Activated CD4-positive, alpha-beta T cell treated with anti-CD3 and anti-CD28 coated beads for 36 hours (primary cell): ENCODE data around the gene PRR36. TPM values are rescaled to one million over a fixed set of nuclear protein-coding genes. Genes with fewer than 3 reads are reported as not detected.

Experiments used
- ATAC-seq: fragments of 200-7000 bp; cut with Tn5 transposase; one replicate; pipeline ENCODE4 v1.10.0; 2021; ENCODE audit warnings: mild to moderate bottlenecking, moderate library complexity
- CTCF ChIA-PET: fragments of 350-600 bp; sonication (Branson Sonifier 250); formaldehyde crosslinking; loops from one replicate; lab custom pipeline; 2021; ENCODE audit warnings: antibody characterized with exemption; lab: Charles Lee
- POLR2A ChIA-PET: fragments of 350-600 bp; sonication (Branson Sonifier 250); formaldehyde crosslinking; loops from one replicate; lab custom pipeline; 2021; ENCODE audit warnings: antibody characterized with exemption, inconsistent platforms; lab: Charles Lee
- DNase-seq: peaks from one replicate; pipeline ENCODE4 v3.0.0-alpha.2; 2020
- H3K27ac Mint-ChIP-seq: one replicate; pipeline ENCODE4 v1.8.0; 2021; ENCODE audit warnings: mixed read lengths
- H3K27me3 Mint-ChIP-seq: one replicate; pipeline ENCODE4 v1.8.0; 2021; ENCODE audit warnings: mixed read lengths
- H3K36me3 Mint-ChIP-seq: one replicate; pipeline ENCODE4 v1.8.0; 2021; ENCODE audit warnings: low read depth, mixed read lengths
- H3K4me1 Mint-ChIP-seq: one replicate; pipeline ENCODE4 v1.8.0; 2021; ENCODE audit warnings: mixed read lengths
- H3K4me3 Mint-ChIP-seq: one replicate; pipeline ENCODE4 v1.8.0; 2021; ENCODE audit warnings: mild to moderate bottlenecking, moderate library complexity, mixed read lengths
- H3K9me3 Mint-ChIP-seq: one replicate; pipeline ENCODE4 v1.8.0; 2021; ENCODE audit warnings: low read depth, mixed read lengths
- intact Hi-C, 2 experiments: fragments of 100-400 bp; cut with DNase I in 1 of 2; cut with micrococcal nuclease in 1 of 2; formaldehyde crosslinking; loops; one replicate each; pipeline versions ENCODE4 v1.14.2 to v1.15.1; 2022 to 2024; cut with DNase I, micrococcal nuclease
- total RNA-seq, 2 experiments: library from RNA; stranded (reverse); gene quantifications; one replicate each; pipeline ENCODE4 v1.2.3, GENCODE V29; 2021

Gene PRR36
- total RNA-seq, 2 experiments from 2014 or later: 0.09 to 0.14 TPM

DNA sequence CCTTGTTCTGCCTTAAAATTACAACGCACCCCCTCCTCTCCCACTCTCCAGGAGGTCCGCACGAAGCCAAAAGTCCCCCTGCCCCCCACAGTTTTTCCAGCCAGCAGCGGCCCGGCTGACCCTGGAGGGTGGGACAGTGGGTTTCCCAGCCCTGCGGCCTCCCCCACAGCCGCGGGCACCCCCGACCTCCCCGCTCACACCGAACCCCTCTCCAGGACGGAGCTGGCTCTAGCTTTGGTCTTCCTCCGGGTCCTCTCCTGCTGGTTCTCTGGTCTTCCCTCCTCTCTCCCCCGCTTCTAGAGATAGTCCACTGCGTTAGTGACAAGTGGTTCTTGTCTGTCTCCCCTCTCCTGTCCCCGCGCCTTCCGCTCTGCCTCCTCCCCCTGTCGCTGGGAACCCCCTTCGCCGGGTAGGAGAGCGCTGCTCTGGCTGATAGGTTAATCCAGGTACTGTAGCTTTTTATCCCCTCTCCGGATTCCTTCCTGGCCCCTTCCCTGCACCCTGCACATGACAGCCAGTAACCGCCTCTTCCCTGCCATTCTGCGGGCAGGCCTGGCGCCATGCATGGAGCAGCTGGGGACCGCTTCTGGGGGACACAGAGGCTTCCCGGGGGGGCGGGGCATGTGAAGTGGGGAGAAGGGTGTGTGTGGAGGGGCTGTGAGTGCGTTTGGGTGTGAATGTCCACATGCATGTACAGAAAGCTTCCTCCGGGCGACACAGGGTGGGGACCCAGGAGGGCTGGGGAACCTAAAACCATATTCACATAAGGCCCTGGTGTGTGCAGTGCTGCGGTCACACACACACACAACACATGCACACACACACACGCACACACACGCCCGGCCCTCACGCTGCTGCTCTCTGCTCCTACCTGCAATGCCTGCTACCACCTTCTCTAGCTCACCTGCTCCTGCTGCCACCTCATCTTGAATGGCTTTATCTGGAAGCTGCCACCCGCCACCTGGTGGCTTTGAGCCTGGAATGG is 17.2 kb downstream of the PRR36 start:
- Mint-ChIP-seq H3K27ac (no peak overlapping the region), H3K4me1 (peaks cover 3% of the 10 kb centered on the region), H3K36me3 (no peaks in the 10 kb centered on the region), H3K4me3 (no peak overlapping the region), H3K27me3 (peaks cover 3% of the 10 kb centered on the region), H3K9me3 (no peaks in the 10 kb centered on the region)
- no peak for DNase-seq
- no peak for ATAC-seq
- CTCF ChIA-PET: interaction anchor here (2.5 kb wide), 1 partner anchor 12 kb away, joined by 11 read pairs; no protein-coding TSS in a partner anchor
- POLR2A ChIA-PET: no interaction called here
- intact Hi-C loops: no loop called here

GRCh38 chr19:7856109-7856591 is 18.0 kb downstream of the PRR36 start:
- H3K4me3 Mint-ChIP-seq: no peak overlapping the region
- peaks cover 3% of the 10 kb centered on the region for H3K27me3 Mint-ChIP-seq
- no peak for ATAC-seq
- POLR2A ChIA-PET: no interaction called here
- H3K27ac Mint-ChIP-seq: no peak overlapping the region
- no peaks in the 10 kb centered on the region for H3K9me3 Mint-ChIP-seq
- no peak for DNase-seq
- peaks cover 3% of the 10 kb centered on the region for H3K4me1 Mint-ChIP-seq
- intact Hi-C loops: no loop called here
- CTCF ChIA-PET: interaction anchor here (1.0 kb wide), 1 partner anchor 13 kb away, joined by 4 read pairs; no protein-coding TSS in a partner anchor
- no peaks in the 10 kb centered on the region for H3K36me3 Mint-ChIP-seq

- no peaks in the 10 kb centered on the region for H3K36me3 Mint-ChIP-seq
- intact Hi-C loops: no loop called here
- no peak overlapping the region for H3K4me3 Mint-ChIP-seq
- H3K27me3 Mint-ChIP-seq: no peaks in the 10 kb centered on the region
- ATAC-seq (no peak), DNase-seq (no peak)
- H3K9me3 Mint-ChIP-seq: no peaks in the 10 kb centered on the region
- no peak overlapping the region for H3K27ac Mint-ChIP-seq
- H3K4me1 Mint-ChIP-seq: peaks cover 3% of the 10 kb centered on the region
- ChIA-PET POLR2A (no interaction called here), CTCF (interaction anchor here (1.0 kb wide), 1 partner anchor 14 kb away, joined by 4 read pairs; no protein-coding TSS in a partner anchor)
Observed at GRCh38 chr19:7855426-7856108, 18.6 kb downstream of the PRR36 start.

GRCh38 chr19:7853770-7854128 is 20.4 kb downstream of the PRR36 start:
- Mint-ChIP-seq H3K9me3 (no peaks in the 10 kb centered on the region), H3K27me3 (no peaks in the 10 kb centered on the region), H3K27ac (no peak overlapping the region), H3K36me3 (no peaks in the 10 kb centered on the region), H3K4me1 (peaks cover 3% of the 10 kb centered on the region), H3K4me3 (no peak overlapping the region)
- CTCF ChIA-PET: interaction anchor here (0.6 to 2.2 kb wide), 6 partner anchors 16 to 76 kb away, joined by 3 to 15 read pairs (median 3); no protein-coding TSS in a partner anchor
- intact Hi-C loops: loop anchor here (1.0 to 5.0 kb wide), 2 partner anchors 69 to 72 kb away; partner anchors contain the start of gene SNAPC2 (in 1 of the 2)
- DNase-seq (no peak), ATAC-seq (no peak)
- POLR2A ChIA-PET: no interaction called here

DNA sequence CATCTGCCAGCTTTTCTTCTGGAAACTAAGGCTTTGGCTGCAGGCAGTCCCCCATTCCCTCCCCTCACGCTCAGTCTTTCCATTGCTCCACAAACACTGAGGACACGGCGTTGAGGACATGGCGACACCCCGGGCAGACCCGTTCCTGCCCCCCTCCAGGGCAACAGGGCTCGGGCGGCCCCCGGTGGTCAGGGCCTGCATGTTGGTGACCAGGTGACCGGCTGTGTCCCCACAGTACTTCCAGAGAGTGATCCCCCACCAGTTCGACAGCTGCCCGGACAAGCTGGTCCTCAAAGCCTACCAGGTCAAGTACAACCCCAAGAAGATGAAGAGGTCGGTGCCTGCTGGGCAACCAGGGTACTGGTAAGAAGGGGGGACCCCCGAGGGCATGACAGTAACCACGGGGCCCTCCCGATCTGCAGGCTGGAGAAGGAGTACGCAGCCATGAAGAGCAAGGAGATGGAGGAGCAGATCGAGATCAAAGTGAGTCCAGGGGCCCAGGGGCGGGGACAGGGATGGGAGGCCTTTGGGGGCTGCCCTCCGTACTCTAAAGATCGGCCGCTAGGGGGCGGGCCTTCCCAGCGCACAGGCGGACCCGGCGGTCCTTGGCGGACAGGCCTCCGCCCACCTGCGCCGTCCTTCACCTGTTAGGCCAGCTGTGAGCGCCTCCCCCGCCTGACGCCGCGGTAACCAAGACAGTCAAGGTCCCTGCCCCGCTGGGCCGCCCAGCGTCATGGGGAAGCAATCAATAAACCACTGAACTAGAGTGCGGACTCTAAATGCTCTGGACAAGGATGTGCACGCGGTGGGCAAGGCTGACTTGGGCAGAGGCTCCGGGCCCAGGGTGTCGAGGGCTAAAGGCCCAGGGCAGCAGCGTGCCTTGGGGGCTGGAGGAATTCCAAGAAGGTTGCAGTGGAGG is 21.1 kb downstream of the PRR36 start:
- ChIA-PET POLR2A (no interaction called here), CTCF (interaction anchor here (0.6 to 2.2 kb wide), 12 partner anchors 9 to 214 kb away, joined by 3 to 15 read pairs (median 3); no protein-coding TSS in a partner anchor)
- DNase-seq (peak; percentile 85), ATAC-seq (peak; percentile 89)
- intact Hi-C loops: loop anchor here (1.0 to 5.0 kb wide), 2 partner anchors 69 to 72 kb away; partner anchors contain the start of gene SNAPC2 (in 1 of the 2)
- Mint-ChIP-seq H3K9me3 (no peaks in the 10 kb centered on the region), H3K27ac (no peak overlapping the region), H3K4me1 (peaks cover 3% of the 10 kb centered on the region), H3K4me3 (no peak overlapping the region), H3K36me3 (no peaks in the 10 kb centered on the region), H3K27me3 (no peaks in the 10 kb centered on the region)

- CTCF ChIA-PET: interaction anchor here (0.6 to 2.2 kb wide), 10 partner anchors 18 to 329 kb away, joined by 3 to 15 read pairs (median 3); no protein-coding TSS in a partner anchor
- POLR2A ChIA-PET: no interaction called here
- Mint-ChIP-seq H3K27ac (no peak overlapping the region), H3K4me3 (no peak overlapping the region), H3K27me3 (no peaks in the 10 kb centered on the region), H3K36me3 (no peaks in the 10 kb centered on the region), H3K4me1 (peaks cover 3% of the 10 kb centered on the region), H3K9me3 (no peaks in the 10 kb centered on the region)
- DNase-seq: no peak
- intact Hi-C loops: loop anchor here in 1 of 2 experiments (5.0 kb wide), 1 partner anchor 70 kb away; the partner anchor contains the start of gene SNAPC2
- ATAC-seq: no peak
Observed at GRCh38 chr19:7851623-7852500, 22.3 kb downstream of the PRR36 start.

DNA sequence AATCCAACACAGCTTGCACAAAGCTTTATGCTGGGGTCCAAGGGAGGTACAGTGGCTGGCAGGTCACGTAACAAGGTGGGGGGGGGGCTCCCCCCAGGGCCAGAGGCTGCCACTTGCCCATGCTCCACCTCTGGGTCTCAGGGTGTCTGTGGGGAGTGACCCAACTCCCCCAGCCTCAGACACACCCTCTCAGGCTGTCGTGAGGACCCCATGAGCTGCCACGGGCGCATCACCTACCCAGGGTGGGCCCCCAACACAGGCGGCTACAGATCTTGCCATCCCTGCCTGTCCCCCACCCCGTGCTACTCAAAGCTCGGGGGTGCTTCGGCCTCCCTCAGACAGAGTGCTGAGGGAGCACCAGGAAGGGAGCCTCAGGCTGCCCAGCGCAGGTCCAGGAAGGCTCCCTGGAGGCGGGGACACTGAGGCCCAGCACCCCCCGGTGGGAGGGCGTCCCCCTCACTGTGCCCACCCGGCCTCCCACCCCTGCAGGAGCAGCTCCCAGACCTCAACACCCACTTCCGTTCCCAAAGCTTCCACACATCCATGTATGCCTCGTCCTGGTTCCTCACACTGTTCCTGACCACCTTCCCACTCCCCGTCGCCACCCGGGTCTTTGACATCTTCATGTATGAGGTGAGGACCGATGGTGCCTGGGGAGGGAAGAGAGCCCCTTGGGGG is 23.1 kb downstream of the PRR36 start:
- POLR2A ChIA-PET: no interaction called here
- ATAC-seq (no peak), DNase-seq (no peak)
- no peaks in the 10 kb centered on the region for H3K27me3 Mint-ChIP-seq
- CTCF ChIA-PET: interaction anchor here (0.5 kb wide), 1 partner anchor 199 kb away, joined by 3 read pairs; no protein-coding TSS in a partner anchor
- H3K9me3 Mint-ChIP-seq: no peaks in the 10 kb centered on the region
- H3K4me1 Mint-ChIP-seq: peaks cover 3% of the 10 kb centered on the region
- H3K4me3 Mint-ChIP-seq: no peak overlapping the region
- intact Hi-C loops: loop anchor here in 1 of 2 experiments (5.0 kb wide), 1 partner anchor 71 kb away; the partner anchor contains the start of gene SNAPC2
- H3K36me3 Mint-ChIP-seq: no peaks in the 10 kb centered on the region
- H3K27ac Mint-ChIP-seq: no peak overlapping the region

- CTCF ChIA-PET: interaction anchor here (0.5 to 0.8 kb wide), 2 partner anchors 20 to 198 kb away, joined by 3 read pairs; partner anchors contain the start of gene EVI5L
- H3K27me3 Mint-ChIP-seq: no peaks in the 10 kb centered on the region
- no peak overlapping the region for H3K4me3 Mint-ChIP-seq
- DNase-seq (no peak), ATAC-seq (no peak)
- H3K9me3 Mint-ChIP-seq: no peaks in the 10 kb centered on the region
- POLR2A ChIA-PET: no interaction called here
- peaks cover 3% of the 10 kb centered on the region for H3K4me1 Mint-ChIP-seq
- intact Hi-C loops: loop anchor here in 1 of 2 experiments (5.0 kb wide), 1 partner anchor 72 kb away; the partner anchor contains the start of gene SNAPC2
- no peak overlapping the region for H3K27ac Mint-ChIP-seq
- no peaks in the 10 kb centered on the region for H3K36me3 Mint-ChIP-seq
Observed at GRCh38 chr19:7850000-7850813, 24.0 kb downstream of the PRR36 start.

DNA sequence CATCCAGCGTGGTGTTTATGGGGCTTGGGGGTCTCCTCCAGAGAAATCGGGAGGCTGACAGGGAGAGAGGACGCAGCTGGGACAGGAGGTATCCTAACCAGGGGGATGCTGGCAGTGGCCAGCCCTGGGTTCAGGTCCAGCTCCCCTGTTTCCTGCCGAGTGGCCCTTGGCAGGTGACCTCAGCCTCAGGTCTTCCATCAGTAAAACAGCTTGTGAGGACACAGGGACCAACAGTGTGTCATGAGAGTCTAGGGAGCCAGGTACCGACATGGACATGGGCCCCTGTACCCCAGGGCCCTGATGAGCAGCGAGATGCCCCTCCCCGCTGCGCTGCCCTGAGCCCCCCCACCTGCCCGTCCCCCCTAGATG is 24.6 kb downstream of the PRR36 start:
- H3K36me3 Mint-ChIP-seq: no peaks in the 10 kb centered on the region
- POLR2A ChIA-PET: no interaction called here
- intact Hi-C loops: no loop called here
- no peaks in the 10 kb centered on the region for H3K27me3 Mint-ChIP-seq
- CTCF ChIA-PET: interaction anchor here (0.8 kb wide), 1 partner anchor 19 kb away, joined by 3 read pairs; the partner anchor contains the start of gene EVI5L
- peaks cover 3% of the 10 kb centered on the region for H3K4me1 Mint-ChIP-seq
- ATAC-seq (no peak), DNase-seq (no peak)
- H3K27ac Mint-ChIP-seq: no peak overlapping the region
- no peaks in the 10 kb centered on the region for H3K9me3 Mint-ChIP-seq
- no peak overlapping the region for H3K4me3 Mint-ChIP-seq
